Dermis blood vessel endothelial cell (primary cell): Measurements from ENCODE around the gene SUMO1. TPM values are rescaled to one million over a fixed set of nuclear protein-coding genes. Genes with fewer than 3 reads are reported as not detected.

Experiments
- DNase-seq: peaks from one replicate; pipeline ENCODE4 v3.0.0; 2010
- total RNA-seq: library from RNA; depleted of rRNA; stranded (reverse); fragments of >200 nt; gene quantifications from 2 replicates; pipeline ENCODE4 v1.2.3, GENCODE V29; 2014

Gene SUMO1
- total RNA-seq, 1 donor from 2014 or later = 132 TPM

- no peak for DNase-seq
These were observed 41.7 kb downstream of the SUMO1 start for GRCh38 chr2:202196727-202197126.

- DNase-seq = no peak
These were observed 44.0 kb downstream of the SUMO1 start for GRCh38 chr2:202194418-202194817.

- DNase-seq = no peak
These were observed 44.5 kb downstream of the SUMO1 start for GRCh38 chr2:202193881-202194353.

- DNase-seq = no peak
These were observed 45.1 kb downstream of the SUMO1 start for GRCh38 chr2:202193305-202193704.

GRCh38 chr2:202187570-202187969 lies 50.8 kb downstream of the SUMO1 start:
- no peak for DNase-seq

- no peak for DNase-seq
These were observed 51.7 kb downstream of the SUMO1 start for GRCh38 chr2:202186641-202187202.

- DNase-seq = no peak
These were observed 53.2 kb downstream of the SUMO1 start for GRCh38 chr2:202185156-202185555.

- DNase-seq = no peak
These were observed 53.8 kb downstream of the SUMO1 start for GRCh38 chr2:202184557-202184956.

- DNase-seq = peak; percentile 78
These were observed 59.9 kb downstream of the SUMO1 start for GRCh38 chr2:202178346-202178958.

GRCh38 chr2:202172439-202173211 lies 65.8 kb downstream of the SUMO1 start:
- DNase-seq = no peak

GRCh38 chr2:202171241-202171825 lies 67.1 kb downstream of the SUMO1 start:
- DNase-seq = peak; percentile 28

- DNase-seq = no peak
These were observed 68.5 kb downstream of the SUMO1 start for GRCh38 chr2:202169832-202170424.

GRCh38 chr2:202169131-202169530 lies 69.3 kb downstream of the SUMO1 start:
- no peak for DNase-seq

GRCh38 chr2:202165945-202166344 lies 72.5 kb downstream of the SUMO1 start:
- DNase-seq = no peak

- DNase-seq = no peak
These were observed 73.2 kb downstream of the SUMO1 start for GRCh38 chr2:202165208-202165607.

GRCh38 chr2:202164411-202164810 lies 74.0 kb downstream of the SUMO1 start:
- DNase-seq = no peak

- DNase-seq = no peak
These were observed 77.1 kb downstream of the SUMO1 start for GRCh38 chr2:202161151-202161835.

- no peak for DNase-seq
These were observed 79.6 kb downstream of the SUMO1 start for GRCh38 chr2:202158796-202159195.

- no peak for DNase-seq
These were observed 81.0 kb downstream of the SUMO1 start for GRCh38 chr2:202157211-202157990.
